ENCODE results near the gene GPSM3.

- TF ChIP-seq SIN3A (IDR thresholded peaks at IDR 0.05; ENCODE audit: borderline replicate concordance, insufficient read depth, low read length), result no peak
- TF ChIP-seq TAF1 (IDR thresholded peaks at IDR 0.05; ENCODE audit: borderline replicate concordance, insufficient read depth, low read length), result no peak
Observed at GRCh38 chr6:32218167-32218566, 25.7 kb upstream of the GPSM3 start.

Measured in PFSK-1 (cell line).